ENCODE data around the gene ABI3BP. TPM values are rescaled to one million over a fixed set of nuclear protein-coding genes. Genes with fewer than 3 reads are reported as not detected.

Gene ABI3BP
- total and polyA plus RNA-seq, 4 donors, result 1.9 to 4.2 (median 2.4) TPM

GRCh38 chr3:100834332-100834731 is 158.9 kb downstream of the ABI3BP start:
- no peak overlapping the region for H3K27ac ChIP-seq (ENCODE audit: low read depth in 1 of 2, low read length in 2 of 2)
- H3K9me3 ChIP-seq (ENCODE audit: control insufficient read depth in 4 of 4, low read length in 3 of 4), result no peaks in the 10 kb centered on the region
- no peaks in the 10 kb centered on the region for H3K4me1 ChIP-seq (ENCODE audit: control insufficient read depth in 4 of 4, insufficient read depth in 4 of 4, low read length in 3 of 4)
- no peak for DNase-seq (ENCODE audit: low spot score)
- TF ChIP-seq TAF1 (conservative IDR thresholded peaks at IDR 0.05) (no peak), CTCF (IDR thresholded peaks at IDR 0.05; ENCODE audit: low read depth, low read length, missing input control) (no peak), REST (IDR thresholded peaks at IDR 0.05) (no peak), RAD21 (IDR thresholded peaks at IDR 0.05) (no peak), SP1 (IDR thresholded peaks at IDR 0.05) (no peak), EGR1 (IDR thresholded peaks at IDR 0.05; ENCODE audit: low read depth in 2 of 2) (no peak), HNF4G (IDR thresholded peaks at IDR 0.05) (no peak), FOXA2 (IDR thresholded peaks at IDR 0.05) (no peak), FOXA1 (IDR thresholded peaks at IDR 0.05) (no peak), MAX (IDR thresholded peaks at IDR 0.05) (no peak), NR2F2 (IDR thresholded peaks at IDR 0.05) (no peak), JUND (IDR thresholded peaks at IDR 0.05) (no peak), HNF4A (conservative IDR thresholded peaks at IDR 0.05) (no peak), ZBTB33 (IDR thresholded peaks at IDR 0.05) (no peak), YY1 (IDR thresholded peaks at IDR 0.05) (no peak), RXRA (IDR thresholded peaks at IDR 0.05) (no peak), ATF3 (IDR thresholded peaks at IDR 0.05) (no peak)
- H3K4me3 ChIP-seq (ENCODE audit: low read depth in 1 of 3, low read length in 3 of 3), result no peak overlapping the region
- H3K9ac ChIP-seq (ENCODE audit: low read depth in 1 of 2, low read length in 2 of 2), result no peak overlapping the region
- no peaks in the 10 kb centered on the region for H3K36me3 ChIP-seq (ENCODE audit: control insufficient read depth in 4 of 4, insufficient read depth in 3 of 4, low read depth in 1 of 4, low read length in 3 of 4)
- H3K27me3 ChIP-seq (ENCODE audit: control insufficient read depth in 4 of 4, insufficient read depth in 4 of 4, low read length in 3 of 4), result peaks cover 0 to 2% (median 0%) of the 10 kb centered on the region in 4 donors
- 90% methylated on average over 5 of the region's 5 CpGs for WGBS

GRCh38 chr3:100833483-100833882 is 159.7 kb downstream of the ABI3BP start:
- Histone ChIP-seq H3K4me1 (ENCODE audit: control insufficient read depth in 4 of 4, insufficient read depth in 4 of 4, low read length in 3 of 4) (no peaks in the 10 kb centered on the region), H3K9ac (ENCODE audit: low read depth in 1 of 2, low read length in 2 of 2) (no peak overlapping the region), H3K9me3 (ENCODE audit: control insufficient read depth in 4 of 4, low read length in 3 of 4) (no peaks in the 10 kb centered on the region), H3K4me3 (ENCODE audit: low read depth in 1 of 3, low read length in 3 of 3) (no peak overlapping the region), H3K36me3 (ENCODE audit: control insufficient read depth in 4 of 4, insufficient read depth in 3 of 4, low read depth in 1 of 4, low read length in 3 of 4) (no peaks in the 10 kb centered on the region), H3K27me3 (ENCODE audit: control insufficient read depth in 4 of 4, insufficient read depth in 4 of 4, low read length in 3 of 4) (no peaks in the 10 kb centered on the region), H3K27ac (ENCODE audit: low read depth in 1 of 2, low read length in 2 of 2) (no peak overlapping the region)
- no peak for DNase-seq (ENCODE audit: low spot score)
- WGBS, result 59% methylated on average over 3 of the region's 3 CpGs
- no peak for TF ChIP-seq FOXA2 (IDR thresholded peaks at IDR 0.05)
- no peak for TF ChIP-seq ATF3 (IDR thresholded peaks at IDR 0.05)
- no peak for TF ChIP-seq JUND (IDR thresholded peaks at IDR 0.05)
- TF ChIP-seq NR2F2 (IDR thresholded peaks at IDR 0.05), result no peak
- TF ChIP-seq MAX (IDR thresholded peaks at IDR 0.05), result no peak
- no peak for TF ChIP-seq FOXA1 (IDR thresholded peaks at IDR 0.05)
- TF ChIP-seq ZBTB33 (IDR thresholded peaks at IDR 0.05), result no peak
- no peak for TF ChIP-seq EGR1 (IDR thresholded peaks at IDR 0.05; ENCODE audit: low read depth in 2 of 2)
- TF ChIP-seq HNF4A (conservative IDR thresholded peaks at IDR 0.05), result no peak
- no peak for TF ChIP-seq HNF4G (IDR thresholded peaks at IDR 0.05)
- TF ChIP-seq RAD21 (IDR thresholded peaks at IDR 0.05), result no peak
- TF ChIP-seq YY1 (IDR thresholded peaks at IDR 0.05), result no peak
- TF ChIP-seq REST (IDR thresholded peaks at IDR 0.05), result no peak
